GM21423 (cell line): Measurements from ENCODE around the gene MYF6.
"Not testable (repeated sequence)": the region's sequence is repeated elsewhere in the genome, so short reads cannot be mapped to it uniquely, and the experiment has no call there.

ENCODE experiments used
- ATAC-seq: cut with Tn5 transposase; IDR thresholded peaks from one replicate; pipeline ENCODE4 v1.9.1; 2021; ENCODE audit warnings: mild to moderate bottlenecking, moderate library complexity; ENCODE audit not compliant: unreplicated experiment

MYF6 gene

DNA sequence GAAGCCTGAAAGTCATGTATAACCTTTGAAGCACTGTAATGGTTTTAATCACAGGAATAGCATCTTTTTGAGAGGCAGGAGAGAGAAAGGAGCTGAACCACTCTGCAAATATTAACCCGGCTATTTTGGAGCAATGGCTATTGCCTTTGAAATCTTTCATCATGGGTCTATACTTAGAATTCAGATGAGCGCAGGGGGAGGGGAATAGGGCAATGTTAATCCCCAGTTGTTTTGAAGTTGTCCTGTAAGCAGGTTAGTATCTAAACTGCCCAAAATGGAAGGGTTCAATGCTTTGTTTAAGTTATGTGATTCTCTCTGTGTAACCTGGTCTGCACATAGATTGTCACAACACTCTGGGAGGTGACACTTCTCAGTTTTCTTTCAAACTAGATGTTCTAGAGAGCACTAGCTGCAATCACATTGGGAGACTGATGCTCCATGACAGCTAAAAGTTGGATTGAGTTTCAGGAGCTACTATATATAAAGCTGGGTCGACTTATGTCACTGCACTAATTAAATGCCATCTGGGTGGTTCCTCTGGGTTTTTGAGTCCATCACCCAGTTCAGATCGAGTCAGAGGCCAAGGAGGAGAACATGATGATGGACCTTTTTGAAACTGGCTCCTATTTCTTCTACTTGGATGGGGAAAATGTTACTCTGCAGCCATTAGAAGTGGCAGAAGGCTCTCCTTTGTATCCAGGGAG lies at the start of gene MYF6:
TSS of gene MYF6 (plus strand) at position 509 of the 704 bp plus-strand sequence. CDS start at position 595, 86 bp downstream.
- no peak for ATAC-seq

DNA sequence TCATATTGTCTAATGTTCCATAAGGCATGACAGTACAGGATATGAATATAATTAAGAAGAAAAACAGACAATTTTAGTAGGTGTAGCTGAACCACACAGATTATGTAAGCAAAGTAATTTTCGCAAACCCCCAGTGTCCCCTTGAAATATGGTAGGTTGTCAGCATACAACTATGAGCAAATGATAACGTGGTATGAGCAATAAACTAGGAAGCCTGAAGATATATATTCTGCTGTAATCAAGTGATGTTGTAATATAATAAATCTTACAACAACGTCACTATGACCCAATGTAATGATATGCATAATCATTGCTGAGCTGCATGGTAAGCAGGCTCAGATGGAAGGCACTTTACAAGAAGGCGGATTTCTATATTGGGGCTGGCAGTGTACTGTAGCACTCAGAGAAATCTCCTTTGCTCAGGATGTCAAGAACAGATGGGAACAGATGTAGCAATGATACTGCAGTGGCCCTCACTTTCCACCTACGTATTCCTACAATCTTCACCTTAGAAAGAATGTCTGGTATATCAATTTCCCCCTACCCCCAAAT lies 47.8 kb upstream of the MYF6 start:
- no peak for ATAC-seq

DNA sequence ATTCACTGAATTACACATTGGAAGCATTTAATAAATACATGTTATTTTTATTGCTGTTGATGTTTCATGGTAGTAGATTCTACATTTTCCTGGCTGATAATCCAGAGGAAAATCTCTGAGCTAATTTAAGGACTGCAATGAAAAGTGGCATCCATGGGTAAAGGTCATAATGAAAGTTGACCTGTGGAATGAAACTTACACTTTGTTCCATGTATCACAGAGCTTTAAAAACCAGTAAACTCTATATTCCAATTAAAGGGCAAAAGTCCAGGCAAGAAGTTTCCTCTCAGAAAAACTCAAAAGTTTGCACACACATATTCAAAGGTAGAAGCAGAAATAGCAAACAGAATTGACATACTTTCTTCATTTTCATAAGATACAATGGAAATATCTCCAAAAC lies 44.8 kb upstream of the MYF6 start:
- no peak for ATAC-seq

DNA sequence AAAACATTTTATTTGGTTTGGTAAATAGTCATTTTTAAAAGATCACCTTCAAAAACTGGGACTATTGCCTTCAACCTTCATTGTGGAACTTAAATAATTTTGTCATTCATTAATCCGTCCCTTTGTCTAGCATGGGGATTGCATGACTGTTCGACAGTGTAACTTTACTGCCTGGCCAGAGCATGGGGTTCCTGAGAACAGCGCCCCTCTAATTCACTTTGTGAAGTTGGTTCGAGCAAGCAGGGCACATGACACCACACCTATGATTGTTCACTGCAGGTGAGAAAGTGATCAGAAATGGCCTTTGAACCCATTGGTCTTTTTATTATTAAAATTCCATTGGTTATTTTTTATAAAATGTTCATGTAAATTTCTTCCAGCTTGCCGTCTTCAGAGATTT lies 37.2 kb upstream of the MYF6 start:
- ATAC-seq = no peak

DNA sequence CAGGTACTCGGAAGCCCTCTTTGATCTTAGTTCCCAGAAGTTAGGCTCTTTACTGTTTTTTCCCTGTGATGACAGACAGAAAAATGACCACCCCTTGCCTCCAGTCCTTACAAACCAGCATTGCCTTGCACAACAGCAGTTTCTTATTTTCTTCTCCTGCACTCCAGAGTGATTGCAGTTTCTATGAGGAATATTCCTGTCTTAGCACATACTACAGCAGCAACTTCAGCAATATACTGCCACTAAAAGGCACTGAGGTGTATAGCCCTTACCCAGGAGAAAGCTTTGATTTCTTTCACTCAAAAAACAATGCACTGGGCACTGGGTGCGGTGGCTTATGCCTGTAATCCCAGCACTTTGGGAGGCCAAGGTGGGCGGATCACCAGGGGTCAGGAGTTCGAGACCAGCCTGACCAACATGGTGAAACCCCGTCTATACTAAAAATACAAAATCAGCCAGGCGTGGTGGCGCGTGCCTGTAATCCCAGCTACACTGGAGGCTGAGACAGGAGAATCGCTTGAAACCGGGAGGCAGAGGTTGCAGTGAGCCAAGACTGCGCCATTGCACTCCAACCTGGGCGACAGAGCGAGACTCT lies 31.3 kb upstream of the MYF6 start:
- not testable (repeated sequence) for ATAC-seq

DNA sequence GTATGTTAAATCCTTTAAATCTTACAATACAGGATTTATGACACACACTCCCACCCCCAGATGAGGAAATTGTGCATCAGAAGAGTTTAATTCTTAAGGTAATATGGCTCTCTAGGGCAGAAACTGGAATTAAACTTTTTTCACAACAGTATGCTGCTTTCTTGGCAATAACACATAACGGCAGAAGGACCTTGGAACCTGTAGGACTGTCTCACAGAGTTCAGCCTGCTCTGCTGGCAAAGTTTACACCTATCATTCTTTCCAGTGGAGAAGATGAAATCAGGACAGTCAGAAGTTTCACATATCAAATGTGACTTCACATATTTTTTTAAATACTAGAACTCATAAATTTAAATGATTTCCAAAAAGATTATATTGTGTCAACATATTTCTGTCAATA lies 30.6 kb upstream of the MYF6 start:
- no peak for ATAC-seq

DNA sequence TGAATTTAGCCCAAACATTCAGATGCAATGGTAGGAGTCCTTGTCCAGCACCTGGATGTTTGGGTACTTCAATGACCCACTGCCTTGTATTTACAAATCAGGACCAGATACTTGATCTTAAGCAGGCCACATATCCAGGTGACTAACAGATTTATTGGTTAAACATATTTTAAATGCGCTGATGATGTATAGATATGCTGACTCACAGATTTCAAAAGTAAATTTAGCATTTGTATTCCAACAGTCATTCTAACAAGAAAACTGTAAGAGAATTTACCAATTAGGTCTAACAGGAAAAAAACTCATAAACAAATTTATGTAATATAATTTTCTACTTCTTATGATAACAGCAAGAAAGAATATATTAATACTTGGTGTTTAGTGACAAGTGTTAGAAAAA lies 29.4 kb upstream of the MYF6 start:
- no peak for ATAC-seq

DNA sequence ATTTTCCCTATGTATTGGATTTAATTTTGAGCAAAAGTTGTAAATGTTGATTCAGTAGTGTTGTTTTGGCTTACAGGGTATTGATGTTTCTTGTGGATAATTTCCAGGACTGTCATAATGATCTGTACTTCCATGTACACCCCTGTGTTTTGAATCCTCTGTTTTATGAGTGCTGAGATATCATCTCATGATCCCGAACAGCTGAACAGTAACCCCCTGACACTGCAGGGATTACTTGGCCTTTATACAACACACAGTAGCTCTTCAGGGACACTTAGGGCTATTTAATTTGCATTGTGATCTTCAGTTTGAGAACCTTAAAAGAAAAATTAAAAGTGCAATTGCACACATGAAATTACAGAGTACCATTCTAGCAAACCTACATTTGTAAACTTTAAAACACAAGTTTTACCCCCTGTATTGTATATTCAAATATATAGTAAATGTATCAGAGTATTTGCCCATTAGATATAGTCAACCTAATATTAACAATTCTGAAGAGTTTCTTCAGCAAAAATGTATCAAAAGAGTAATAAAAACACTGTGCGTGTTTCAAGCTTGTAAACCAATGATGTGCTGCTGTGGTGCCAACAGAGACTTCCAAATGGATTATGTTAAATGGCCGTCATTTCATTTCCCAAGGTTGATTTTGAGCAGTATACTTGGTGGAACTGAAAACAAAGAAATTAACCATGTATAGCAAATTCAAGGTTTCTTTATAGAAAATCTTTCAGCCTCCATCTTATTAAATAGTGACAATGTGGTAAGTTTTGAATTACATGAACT lies 27.9 kb upstream of the MYF6 start:
- ATAC-seq = no peak

DNA sequence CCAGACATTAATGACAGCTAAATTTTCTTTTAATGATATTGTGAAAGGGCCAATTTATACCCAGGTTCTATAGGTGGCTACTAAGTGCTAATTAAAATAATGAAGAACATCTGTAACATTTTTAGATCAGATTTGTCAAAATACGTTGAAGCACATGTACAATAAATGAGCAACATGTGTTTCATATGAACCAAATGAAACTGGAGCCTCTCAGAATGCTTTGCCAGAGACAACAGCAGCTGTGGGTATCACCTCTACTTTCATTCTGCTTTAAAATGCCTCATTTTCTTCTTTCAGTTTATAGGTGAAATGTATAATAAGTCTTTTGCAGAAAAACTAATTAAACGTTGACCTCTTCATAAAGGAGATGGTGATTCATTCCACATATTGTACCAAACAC lies 26.1 kb upstream of the MYF6 start:
- ATAC-seq = no peak

DNA sequence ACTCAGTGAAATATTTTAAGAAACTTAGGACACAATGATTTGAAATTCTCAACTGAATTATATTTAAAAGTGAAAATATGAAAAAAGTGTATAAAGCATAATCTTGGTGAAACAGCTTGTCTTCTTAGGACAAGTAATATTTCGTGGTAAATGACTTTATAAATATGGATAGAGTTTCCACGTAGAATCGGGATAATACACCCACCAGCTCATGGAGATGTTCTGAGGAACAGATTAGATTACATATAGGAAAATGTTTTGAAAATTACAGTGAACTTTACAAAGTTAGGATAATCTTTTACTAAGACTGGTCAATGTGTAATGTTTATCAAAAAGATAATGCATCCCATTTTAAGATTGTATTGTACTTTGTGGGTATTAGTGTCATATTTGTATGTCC lies 25.6 kb upstream of the MYF6 start:
- no peak for ATAC-seq

DNA sequence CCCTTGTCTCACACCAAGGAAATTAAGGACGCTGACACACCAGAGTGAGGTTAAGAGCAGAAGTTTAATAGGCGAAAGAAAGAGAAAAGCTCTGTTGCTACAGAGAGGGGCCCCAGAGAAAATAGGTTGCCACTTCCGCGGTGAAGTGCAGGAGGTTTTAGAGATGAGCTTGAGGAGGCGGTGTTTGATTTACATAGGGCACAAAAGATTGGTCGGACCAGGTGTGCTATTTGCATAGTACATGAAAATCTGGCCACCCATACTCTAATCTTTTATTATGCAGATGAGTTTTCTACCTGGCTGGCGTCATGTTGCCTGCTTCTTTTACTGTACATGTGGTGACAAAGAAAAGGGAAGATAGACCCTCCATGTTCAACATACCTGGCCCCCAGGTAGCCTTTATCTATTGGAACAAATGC lies 23.3 kb upstream of the MYF6 start:
- ATAC-seq = no peak

DNA sequence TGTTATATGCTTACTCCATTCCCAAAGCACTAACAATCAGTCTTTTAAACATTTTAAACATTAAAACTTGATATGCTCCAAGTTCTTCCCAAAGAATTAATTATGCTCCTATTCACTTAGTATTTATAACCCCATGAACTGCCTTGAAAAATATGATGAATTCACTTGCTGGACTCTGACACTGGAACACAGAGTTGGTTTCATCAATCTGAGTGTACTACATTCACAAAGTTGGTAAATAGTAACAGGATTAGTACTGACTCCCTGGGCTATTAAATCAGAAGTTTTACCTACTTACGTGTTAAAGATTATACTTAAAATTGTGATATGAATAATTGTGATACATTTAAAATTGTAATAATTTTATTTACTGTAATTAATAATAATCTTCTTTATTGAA lies 17.3 kb upstream of the MYF6 start:
- no peak for ATAC-seq

DNA sequence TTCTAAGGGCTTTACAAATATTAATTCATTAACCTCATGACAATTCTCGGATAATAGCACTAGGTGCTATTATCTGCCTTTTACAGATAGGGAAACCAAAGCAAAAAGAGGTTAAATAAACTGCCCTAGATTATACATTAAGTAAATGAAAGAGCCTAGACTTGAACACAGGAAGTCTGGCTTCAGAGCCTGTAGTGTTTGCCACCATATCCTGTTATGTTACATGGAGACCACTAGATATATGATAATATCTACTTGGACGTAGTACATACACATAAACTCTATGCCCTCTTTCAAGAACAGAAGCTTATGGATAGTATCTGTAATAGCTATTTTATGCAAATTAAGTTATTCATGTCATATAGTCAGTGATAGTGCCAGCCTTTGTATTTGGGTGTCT lies 16.9 kb upstream of the MYF6 start:
- ATAC-seq = no peak

DNA sequence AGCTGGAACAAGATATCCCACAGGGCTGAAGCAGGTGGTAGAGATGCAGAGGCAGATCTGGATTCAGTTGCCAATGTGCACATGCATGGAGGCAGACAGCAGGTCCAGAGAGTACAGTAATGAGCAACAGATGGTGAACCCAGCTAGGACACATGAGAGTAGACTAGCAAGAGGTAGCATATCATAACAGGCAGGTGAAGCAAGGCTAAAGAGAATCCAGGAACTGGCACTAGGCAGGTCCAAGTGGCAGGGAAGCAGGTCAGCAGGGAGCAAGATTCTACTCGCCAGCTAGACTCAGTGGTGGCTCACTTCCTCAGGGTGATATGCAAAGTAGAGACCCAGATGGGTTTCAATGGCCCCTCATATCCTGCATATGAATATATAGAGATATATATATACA lies 15.3 kb upstream of the MYF6 start:
- ATAC-seq = no peak

DNA sequence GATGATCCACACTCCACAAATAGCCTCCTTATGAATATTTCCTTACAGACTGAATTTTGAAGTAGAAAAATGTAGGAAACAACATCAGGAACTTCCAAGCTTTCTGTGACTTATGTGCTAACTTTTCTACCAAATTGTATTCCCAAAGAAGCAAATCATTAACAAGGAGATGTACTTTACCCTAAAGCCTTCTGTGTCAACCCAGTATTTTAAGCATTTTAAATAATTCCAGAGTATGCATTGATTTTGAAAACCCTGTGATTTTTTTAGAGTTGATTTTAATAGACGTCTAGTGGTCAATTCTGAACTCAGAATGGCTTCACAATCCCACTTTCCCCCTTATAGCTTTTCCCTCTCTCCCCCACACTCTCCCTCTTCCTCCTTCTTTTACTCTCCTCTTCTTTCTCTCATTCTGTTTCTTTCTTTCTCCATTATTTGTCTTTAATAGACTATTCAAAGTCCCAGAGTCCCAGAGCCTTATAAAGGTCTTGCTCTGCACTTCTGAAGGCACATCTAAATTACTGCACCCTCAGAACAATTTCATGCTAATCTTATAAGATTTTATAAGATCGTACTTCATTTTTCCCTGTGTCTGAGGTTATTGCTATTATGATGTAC lies 10.1 kb upstream of the MYF6 start:
- no peak for ATAC-seq

DNA sequence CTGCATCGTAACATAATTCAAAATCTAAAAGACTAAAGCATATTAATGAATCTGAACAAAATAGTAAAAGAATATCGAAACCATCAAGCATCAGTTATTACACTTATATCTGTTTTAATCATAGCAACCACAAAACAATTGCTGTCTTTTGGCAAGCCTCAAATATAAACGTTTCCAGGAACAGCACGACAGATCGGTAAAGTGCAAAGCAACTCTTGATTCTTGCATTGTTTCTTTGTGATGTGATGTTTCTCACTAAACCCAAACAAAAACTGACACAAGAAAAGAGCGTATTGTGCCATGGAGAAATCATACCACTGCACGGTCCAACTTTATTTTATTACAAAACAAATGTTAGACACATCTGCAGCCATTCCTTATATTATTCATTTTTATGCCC lies 9.2 kb upstream of the MYF6 start:
- no peak for ATAC-seq

DNA sequence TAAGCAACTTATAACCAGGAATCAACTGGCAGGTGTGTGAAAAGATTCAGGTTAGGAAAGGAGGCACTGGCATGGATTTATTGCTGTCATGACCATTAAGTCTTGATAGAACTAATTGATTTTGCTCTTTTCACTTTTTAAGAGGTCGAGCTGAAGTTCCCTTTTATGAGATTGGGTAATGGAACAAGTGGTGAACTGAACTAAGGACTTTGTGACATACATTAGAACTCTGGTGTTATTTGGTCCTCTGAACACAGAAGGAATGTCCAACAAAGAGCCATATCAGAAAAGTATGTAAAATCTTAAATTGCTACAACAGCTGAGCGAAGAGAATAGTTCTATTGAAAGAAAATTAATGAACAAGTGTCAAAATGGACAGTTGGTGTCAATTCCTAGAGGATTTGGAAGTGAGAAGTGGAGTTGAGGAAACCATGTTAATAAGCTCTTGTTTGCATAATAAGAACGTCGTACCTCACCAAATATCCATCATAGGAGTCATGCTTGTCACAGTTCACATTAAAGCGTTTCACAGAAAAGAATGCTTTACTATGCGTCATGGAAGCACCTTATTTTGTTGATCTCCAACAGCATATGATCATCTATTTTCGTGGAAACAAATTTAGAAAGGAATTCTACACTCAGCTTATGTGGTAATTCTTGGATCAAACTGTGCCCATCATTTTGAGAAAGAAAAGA lies 8.4 kb upstream of the MYF6 start:
- ATAC-seq = no peak

DNA sequence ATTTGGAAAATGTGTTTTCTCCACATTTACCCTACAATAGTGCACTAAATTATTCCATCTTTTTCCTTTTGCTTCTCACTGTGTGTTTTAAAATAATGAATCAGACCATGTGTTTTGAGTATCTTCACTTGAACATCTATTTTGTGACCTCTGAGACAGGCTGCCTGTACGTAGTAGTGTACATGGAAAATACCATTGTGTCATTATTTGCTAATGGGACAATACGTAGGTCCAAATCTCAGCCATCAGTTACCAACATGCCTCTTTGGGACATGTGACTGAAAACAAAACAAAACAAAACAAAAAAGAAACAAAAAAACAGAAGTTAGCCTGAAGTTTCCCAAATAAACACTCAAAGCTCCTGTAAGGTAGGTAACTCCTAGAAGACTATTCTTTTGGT lies 7.1 kb upstream of the MYF6 start:
- no peak for ATAC-seq

DNA sequence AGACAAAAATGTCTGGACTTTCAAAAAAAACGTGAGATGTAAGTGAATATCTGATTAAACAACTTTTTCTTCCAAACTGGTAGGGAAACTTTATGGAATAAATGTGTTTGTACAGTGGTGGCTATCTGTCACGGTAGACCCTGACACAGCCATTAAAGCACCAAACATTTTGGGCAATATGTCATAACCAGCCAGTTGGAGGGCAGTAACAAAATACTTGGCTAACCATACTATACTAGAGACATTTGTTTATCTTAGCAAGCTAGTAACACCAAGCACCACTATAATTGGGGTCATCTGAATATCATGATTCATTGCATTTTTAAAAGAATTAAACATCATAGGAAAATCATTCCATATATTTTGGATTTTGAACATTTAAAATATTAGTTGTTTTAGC lies 6.0 kb upstream of the MYF6 start:
- ATAC-seq = no peak

DNA sequence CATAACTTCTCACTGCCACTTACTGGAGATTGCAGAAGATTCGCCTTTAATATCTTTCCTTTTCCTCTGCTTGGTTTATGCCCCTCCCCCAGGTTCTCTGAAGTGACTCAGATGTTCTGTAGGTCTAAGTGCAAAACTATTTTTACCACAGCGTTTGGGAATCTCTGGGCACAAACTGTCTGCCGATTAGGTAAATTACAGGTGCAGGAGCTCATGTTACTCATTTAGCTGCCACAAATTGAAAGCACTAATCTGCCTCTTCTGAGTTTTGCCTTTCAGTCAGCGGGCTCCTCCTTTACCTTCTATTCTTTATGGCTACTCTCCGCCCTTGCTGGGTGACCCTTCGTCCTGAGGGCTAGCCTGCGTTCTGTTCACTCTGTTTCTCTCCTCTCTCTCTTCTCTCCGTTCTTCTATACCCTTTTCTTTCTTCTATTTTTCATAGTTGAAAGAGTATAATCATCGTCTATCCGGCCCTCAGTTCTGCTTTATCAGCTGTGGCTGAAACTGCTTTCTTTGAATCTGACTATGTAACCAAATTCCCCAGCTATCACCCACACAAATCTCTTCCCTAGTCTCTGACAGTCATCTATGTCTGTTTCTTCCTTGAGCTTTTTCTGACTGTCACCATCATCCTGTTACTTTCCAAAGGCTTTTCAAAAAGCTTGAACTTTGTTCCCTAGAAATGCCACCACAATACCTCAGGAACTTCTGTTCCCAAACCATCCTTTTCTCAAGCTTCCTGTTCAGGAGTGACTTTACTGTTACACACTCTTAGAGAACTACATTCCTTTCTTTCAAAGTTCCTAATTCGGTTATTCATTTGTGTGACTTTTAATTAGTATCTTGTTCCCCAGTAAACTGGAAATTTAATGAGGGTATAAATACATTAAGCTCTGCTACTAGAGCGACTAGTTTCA lies 4.3 kb upstream of the MYF6 start:
- ATAC-seq = peak; percentile 64
